CD4-positive, alpha-beta T cell (primary cell): ENCODE results near the gene SLC37A3. TPM values are rescaled to one million over a fixed set of nuclear protein-coding genes. Genes with fewer than 3 reads are reported as not detected.

ENCODE experiments used
- ATAC-seq: fragments of 200-7000 bp; cut with Tn5 transposase; one replicate; pipeline ENCODE4 v1.10.0; 2022; ENCODE audit warnings: mild to moderate bottlenecking; ENCODE audit not compliant: poor library complexity
- CTCF ChIA-PET: fragments of 350-600 bp; sonication (Branson Sonifier 250); formaldehyde crosslinking; loops from one replicate; lab custom pipeline; 2021; ENCODE audit warnings: antibody characterized with exemption, inconsistent platforms; lab: Charles Lee
- POLR2A ChIA-PET: fragments of 350-600 bp; sonication (Branson Sonifier 250); formaldehyde crosslinking; loops from one replicate; lab custom pipeline; 2021; ENCODE audit warnings: antibody characterized with exemption, inconsistent platforms; lab: Charles Lee
- DNase-seq, 14 experiments: peaks; one replicate each; pipeline ENCODE4 v3.0.0-alpha.2; 2013 to 2020; ENCODE audit warnings: mixed read lengths in 2 of 14
- H3K27ac ChIP-seq, 2 donors: one replicate each; pipeline versions ENCODE4 v1.5.1 to v1.7.0; 2013; ENCODE audit warnings: low read length in 2 of 2, low read depth in 1 of 2, mild to moderate bottlenecking in 1 of 2
- H3K27me3 ChIP-seq, 2 experiments: 1 replicate in 1 of 2; 2 replicates in 1 of 2; pipeline versions ENCODE4 v1.6.1 to v1.7.0; 2013; ENCODE audit warnings: low read length in 2 of 2, control low read depth in 1 of 2, mild to moderate bottlenecking in 1 of 2, moderate library complexity in 1 of 2; ENCODE audit not compliant: insufficient read depth in 2 of 2, control insufficient read depth in 1 of 2
- H3K36me3 ChIP-seq: one replicate; pipeline ENCODE4 v1.6.1; 2013; ENCODE audit warnings: low read length, control low read depth; ENCODE audit not compliant: insufficient read depth
- H3K4me1 ChIP-seq: one replicate; pipeline ENCODE4 v1.6.1; 2013; ENCODE audit warnings: low read length, control low read depth; ENCODE audit not compliant: insufficient read depth
- H3K4me3 ChIP-seq: one replicate; pipeline ENCODE4 v1.5.1; 2013; ENCODE audit warnings: mild to moderate bottlenecking, low read length, moderate library complexity
- H3K9me3 ChIP-seq, 2 experiments: 1 replicate in 1 of 2; 2 replicates in 1 of 2; pipeline versions ENCODE4 v1.6.1 to v1.7.0; 2013; ENCODE audit warnings: low read length in 2 of 2, mild to moderate bottlenecking in 2 of 2, control low read depth in 1 of 2, moderate library complexity in 1 of 2; ENCODE audit not compliant: control insufficient read depth in 1 of 2, insufficient read depth in 1 of 2
- H3K27ac Mint-ChIP-seq: one replicate; pipeline ENCODE4 v1.8.0; 2020; ENCODE audit warnings: mixed read lengths
- H3K27me3 Mint-ChIP-seq: one replicate; pipeline ENCODE4 v1.8.0; 2021; ENCODE audit warnings: mixed read lengths
- H3K36me3 Mint-ChIP-seq: one replicate; pipeline ENCODE4 v1.8.0; 2021; ENCODE audit warnings: low read depth, mixed read lengths
- H3K4me1 Mint-ChIP-seq: one replicate; pipeline ENCODE4 v1.8.0; 2021; ENCODE audit warnings: low read depth, mixed read lengths
- H3K4me3 Mint-ChIP-seq: one replicate; pipeline ENCODE4 v1.8.0; 2020; ENCODE audit warnings: mild to moderate bottlenecking, mixed read lengths
- H3K9me3 Mint-ChIP-seq: one replicate; pipeline ENCODE4 v1.8.0; 2020; ENCODE audit warnings: mixed read lengths
- intact Hi-C, 2 experiments: fragments of 100-400 bp; cut with DNase I in 1 of 2; cut with micrococcal nuclease in 1 of 2; formaldehyde crosslinking; loops; one replicate each; pipeline versions ENCODE4 v1.15.1 to v1.9.0; 2023 to 2025; cut with DNase I, micrococcal nuclease
- total RNA-seq, 174 experiments: library from RNA in 2 of 174; stranded (reverse) in 2 of 174; gene quantifications; one replicate each; pipeline ENCODE4 v1.2.3 and lab custom pipeline; 2021 to 2026
- TF ChIP-seq, protein P1 (sequence below): fragments of 200-600 bp; IDR thresholded peaks from one replicate; pipeline ENCODE4 v1.8.0; 2022; ENCODE audit warnings: antibody characterized with exemption, mild to moderate bottlenecking

Gene SLC37A3
- total RNA-seq, 2 experiments from 2014 or later: 23.5 to 25.6 TPM

DNA sequence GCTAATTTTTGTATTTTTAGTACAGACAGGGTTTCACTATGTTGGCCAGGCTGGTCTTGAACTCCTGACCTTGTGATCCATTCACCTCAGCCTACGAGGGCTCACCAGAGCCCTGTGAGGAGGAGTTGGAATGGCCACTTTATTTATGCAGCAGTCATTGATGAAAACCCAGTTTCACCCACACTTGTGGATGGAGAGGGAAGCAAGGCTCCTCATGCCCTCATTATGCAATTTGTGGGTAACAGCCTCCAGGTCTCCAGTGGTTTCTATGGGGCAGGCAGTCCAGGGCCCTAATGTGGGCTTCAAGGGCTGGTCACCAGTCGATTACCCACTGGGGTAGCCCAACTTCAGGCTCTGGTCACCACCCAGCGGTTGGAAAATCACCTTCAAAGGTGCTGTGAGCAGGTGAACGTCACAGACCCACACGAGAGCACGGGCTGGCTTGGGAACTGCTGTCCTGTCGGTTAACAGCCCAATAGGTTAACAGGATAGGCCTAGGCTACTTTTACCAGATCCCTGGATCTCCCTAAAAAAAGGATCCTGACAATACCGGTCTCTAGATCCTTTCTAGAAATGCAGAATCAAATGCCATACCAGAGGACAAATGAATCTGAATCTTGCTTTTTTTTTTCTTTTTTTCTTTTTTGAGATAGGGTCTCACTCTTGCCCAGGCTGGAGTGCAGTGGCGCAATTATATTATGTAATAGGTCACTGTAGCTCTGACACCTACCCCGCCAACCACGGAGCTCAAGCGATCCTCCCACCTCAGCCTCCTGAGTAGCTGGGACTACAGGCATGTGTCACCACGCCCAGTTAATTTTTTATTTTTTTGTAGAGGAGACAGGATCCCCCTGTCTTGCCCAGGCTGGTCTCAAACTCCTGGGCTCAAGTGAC is 97.8 kb downstream of the SLC37A3 start:
- TF ChIP-seq, protein P1, sequence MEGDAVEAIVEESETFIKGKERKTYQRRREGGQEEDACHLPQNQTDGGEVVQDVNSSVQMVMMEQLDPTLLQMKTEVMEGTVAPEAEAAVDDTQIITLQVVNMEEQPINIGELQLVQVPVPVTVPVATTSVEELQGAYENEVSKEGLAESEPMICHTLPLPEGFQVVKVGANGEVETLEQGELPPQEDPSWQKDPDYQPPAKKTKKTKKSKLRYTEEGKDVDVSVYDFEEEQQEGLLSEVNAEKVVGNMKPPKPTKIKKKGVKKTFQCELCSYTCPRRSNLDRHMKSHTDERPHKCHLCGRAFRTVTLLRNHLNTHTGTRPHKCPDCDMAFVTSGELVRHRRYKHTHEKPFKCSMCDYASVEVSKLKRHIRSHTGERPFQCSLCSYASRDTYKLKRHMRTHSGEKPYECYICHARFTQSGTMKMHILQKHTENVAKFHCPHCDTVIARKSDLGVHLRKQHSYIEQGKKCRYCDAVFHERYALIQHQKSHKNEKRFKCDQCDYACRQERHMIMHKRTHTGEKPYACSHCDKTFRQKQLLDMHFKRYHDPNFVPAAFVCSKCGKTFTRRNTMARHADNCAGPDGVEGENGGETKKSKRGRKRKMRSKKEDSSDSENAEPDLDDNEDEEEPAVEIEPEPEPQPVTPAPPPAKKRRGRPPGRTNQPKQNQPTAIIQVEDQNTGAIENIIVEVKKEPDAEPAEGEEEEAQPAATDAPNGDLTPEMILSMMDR: no peak
- no peak overlapping the region for H3K4me3 ChIP-seq
- H3K27ac Mint-ChIP-seq: no peak overlapping the region
- H3K27me3 ChIP-seq: no peaks in the 10 kb centered on the region
- H3K4me1 Mint-ChIP-seq: peaks cover 6% of the 10 kb centered on the region
- DNase-seq (no peak), ATAC-seq (no peak)
- H3K9me3 Mint-ChIP-seq: no peaks in the 10 kb centered on the region
- H3K4me3 Mint-ChIP-seq: no peak overlapping the region
- H3K36me3 ChIP-seq: no peaks in the 10 kb centered on the region
- no peaks in the 10 kb centered on the region for H3K36me3 Mint-ChIP-seq
- H3K9me3 ChIP-seq: no peaks in the 10 kb centered on the region
- no peak overlapping the region for H3K27ac ChIP-seq
- CTCF ChIA-PET: no interaction called here
- POLR2A ChIA-PET: no interaction called here
- intact Hi-C loops: loop anchor here (5.0 to 10.0 kb wide), 4 partner anchors 68 to 696 kb away; partner anchors contain the start of genes HIPK2 (in 1 of the 2) and PARP12 (in 1 of the 2)
- no peaks in the 10 kb centered on the region for H3K27me3 Mint-ChIP-seq
- H3K4me1 ChIP-seq: peaks cover 4% of the 10 kb centered on the region

DNA sequence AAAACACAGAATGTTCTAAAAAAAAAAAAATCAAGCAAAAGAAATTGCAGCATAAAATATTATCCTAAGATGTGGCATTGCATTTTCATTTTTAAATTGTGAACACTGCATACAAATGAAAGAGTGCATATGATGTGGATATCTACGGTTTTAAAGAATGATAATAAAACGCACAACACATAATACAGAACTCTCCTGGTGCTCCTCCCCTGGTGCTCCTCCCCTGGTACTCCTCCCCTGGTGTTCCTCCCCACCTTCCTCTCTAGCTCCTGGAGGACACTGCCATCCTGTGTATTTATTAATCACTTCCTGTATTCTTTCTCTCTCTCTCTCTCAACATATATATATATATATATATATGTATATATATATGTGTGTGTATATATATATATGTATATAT is 100.1 kb downstream of the SLC37A3 start:
- Mint-ChIP-seq H3K4me1 (no peaks in the 10 kb centered on the region), H3K9me3 (no peaks in the 10 kb centered on the region), H3K4me3 (no peak overlapping the region), H3K36me3 (no peaks in the 10 kb centered on the region), H3K27ac (no peak overlapping the region), H3K27me3 (no peaks in the 10 kb centered on the region)
- Histone ChIP-seq H3K4me3 (no peak overlapping the region), H3K36me3 (no peaks in the 10 kb centered on the region), H3K4me1 (no peaks in the 10 kb centered on the region), H3K9me3 (no peaks in the 10 kb centered on the region), H3K27me3 (no peaks in the 10 kb centered on the region), H3K27ac (no peak overlapping the region)
- ChIA-PET CTCF (no interaction called here), POLR2A (interaction anchor here (1.2 kb wide), 2 partner anchors 35 to 121 kb away, joined by 3 read pairs; no protein-coding TSS in a partner anchor)
- TF ChIP-seq, protein P1: no peak
- ATAC-seq: no peak
- DNase-seq: no peak
- intact Hi-C loops: no loop called here

DNA sequence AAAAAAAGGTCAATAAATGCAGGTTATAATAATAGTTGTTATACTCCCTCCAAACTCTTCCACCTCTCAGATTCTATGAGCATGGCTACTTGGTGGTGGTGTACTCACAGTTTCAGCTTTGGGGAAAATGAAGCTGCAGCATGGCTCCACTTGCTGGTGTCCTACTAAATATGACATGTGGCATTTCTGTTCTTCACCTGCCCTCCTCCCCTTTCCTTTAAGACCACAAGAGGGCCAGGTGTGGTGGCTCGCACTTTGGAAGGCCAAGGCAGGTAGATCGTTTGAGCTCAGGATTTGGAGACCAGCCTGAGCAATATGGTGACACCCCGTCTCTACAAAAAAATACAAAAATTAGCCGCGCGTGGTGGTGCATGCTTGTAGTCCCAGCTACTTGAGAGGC is 101.1 kb downstream of the SLC37A3 start:
- Mint-ChIP-seq H3K36me3 (no peaks in the 10 kb centered on the region), H3K4me1 (no peaks in the 10 kb centered on the region), H3K4me3 (no peak overlapping the region), H3K27me3 (no peaks in the 10 kb centered on the region), H3K9me3 (no peaks in the 10 kb centered on the region), H3K27ac (no peak overlapping the region)
- TF ChIP-seq, protein P1: no peak
- Histone ChIP-seq H3K27ac (no peak overlapping the region), H3K4me3 (no peak overlapping the region), H3K9me3 (no peaks in the 10 kb centered on the region), H3K4me1 (no peaks in the 10 kb centered on the region), H3K27me3 (no peaks in the 10 kb centered on the region), H3K36me3 (no peaks in the 10 kb centered on the region)
- CTCF ChIA-PET: interaction anchor here (0.8 kb wide), 1 partner anchor 77 kb away, joined by 3 read pairs; no protein-coding TSS in a partner anchor
- peak in 2 of 14 experiments; percentile 22 to 25 for DNase-seq
- intact Hi-C loops: no loop called here
- no peak for ATAC-seq
- POLR2A ChIA-PET: interaction anchor here (1.2 kb wide), 3 partner anchors 22 to 121 kb away, joined by 3 to 6 read pairs (median 3); no protein-coding TSS in a partner anchor
